HG03108 (cell line): Measurements from ENCODE around the gene CDC27.
"Not testable (repeated sequence)": the region's sequence is repeated elsewhere in the genome, so short reads cannot be mapped to it uniquely, and the experiment has no call there.

ENCODE experiments used
- ATAC-seq: cut with Tn5 transposase; IDR thresholded peaks from one replicate; pipeline ENCODE4 v1.9.1; 2021; ENCODE audit warnings: moderate library complexity; ENCODE audit not compliant: unreplicated experiment

Gene CDC27, protein sequence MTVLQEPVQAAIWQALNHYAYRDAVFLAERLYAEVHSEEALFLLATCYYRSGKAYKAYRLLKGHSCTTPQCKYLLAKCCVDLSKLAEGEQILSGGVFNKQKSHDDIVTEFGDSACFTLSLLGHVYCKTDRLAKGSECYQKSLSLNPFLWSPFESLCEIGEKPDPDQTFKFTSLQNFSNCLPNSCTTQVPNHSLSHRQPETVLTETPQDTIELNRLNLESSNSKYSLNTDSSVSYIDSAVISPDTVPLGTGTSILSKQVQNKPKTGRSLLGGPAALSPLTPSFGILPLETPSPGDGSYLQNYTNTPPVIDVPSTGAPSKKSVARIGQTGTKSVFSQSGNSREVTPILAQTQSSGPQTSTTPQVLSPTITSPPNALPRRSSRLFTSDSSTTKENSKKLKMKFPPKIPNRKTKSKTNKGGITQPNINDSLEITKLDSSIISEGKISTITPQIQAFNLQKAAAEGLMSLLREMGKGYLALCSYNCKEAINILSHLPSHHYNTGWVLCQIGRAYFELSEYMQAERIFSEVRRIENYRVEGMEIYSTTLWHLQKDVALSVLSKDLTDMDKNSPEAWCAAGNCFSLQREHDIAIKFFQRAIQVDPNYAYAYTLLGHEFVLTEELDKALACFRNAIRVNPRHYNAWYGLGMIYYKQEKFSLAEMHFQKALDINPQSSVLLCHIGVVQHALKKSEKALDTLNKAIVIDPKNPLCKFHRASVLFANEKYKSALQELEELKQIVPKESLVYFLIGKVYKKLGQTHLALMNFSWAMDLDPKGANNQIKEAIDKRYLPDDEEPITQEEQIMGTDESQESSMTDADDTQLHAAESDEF

GRCh38 chr17:47188876-47189731 is at the start of gene CDC27:
CDC27 (minus strand) TSS chr17:47189295; CDS start chr17:47189172, 123 bp downstream.
- peak; percentile 91 for ATAC-seq

- ATAC-seq, result no peak
Observed at GRCh38 chr17:47238321-47239010, 49.4 kb upstream of the CDC27 start.

DNA sequence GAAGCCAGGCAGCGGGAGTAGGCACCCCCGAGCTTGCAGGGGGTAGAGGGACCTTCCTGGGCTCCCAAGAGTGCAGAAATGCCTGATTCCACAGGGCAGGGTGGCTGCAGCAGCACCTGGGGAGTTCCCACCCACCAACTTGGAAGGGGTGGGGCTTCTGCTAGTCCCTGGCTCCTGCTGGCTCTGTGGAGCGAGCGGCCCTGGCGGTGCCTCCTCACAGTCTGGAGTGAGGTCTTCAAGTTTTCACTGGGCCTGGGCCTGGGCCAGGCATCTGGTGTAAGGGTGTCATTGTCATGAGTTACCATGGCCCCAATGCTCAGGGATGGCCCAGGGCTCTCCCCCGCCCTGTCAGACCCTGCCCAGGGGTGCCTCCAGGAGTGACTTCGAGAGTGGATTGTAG is 48.7 kb upstream of the CDC27 start:
- ATAC-seq, result no peak

DNA sequence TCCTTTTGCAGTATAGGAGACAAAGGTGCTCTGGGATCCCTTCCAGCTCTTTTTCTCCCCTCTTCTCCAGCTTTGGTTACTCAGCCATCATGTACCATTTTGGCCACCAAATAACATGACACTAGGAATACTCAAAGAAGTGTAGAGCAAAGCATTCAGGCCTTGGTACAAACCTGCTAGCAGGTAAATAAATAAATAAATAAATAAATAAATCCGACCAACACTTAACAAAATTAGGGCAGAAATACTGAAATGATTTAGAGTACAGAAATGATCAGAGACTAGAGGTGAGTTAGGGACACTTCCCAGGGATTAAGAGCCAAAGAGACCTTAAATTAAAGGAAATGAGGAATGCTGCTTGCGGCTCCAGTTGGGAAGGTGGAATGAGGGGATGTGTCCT is 46.8 kb upstream of the CDC27 start:
- ATAC-seq, result no peak

DNA sequence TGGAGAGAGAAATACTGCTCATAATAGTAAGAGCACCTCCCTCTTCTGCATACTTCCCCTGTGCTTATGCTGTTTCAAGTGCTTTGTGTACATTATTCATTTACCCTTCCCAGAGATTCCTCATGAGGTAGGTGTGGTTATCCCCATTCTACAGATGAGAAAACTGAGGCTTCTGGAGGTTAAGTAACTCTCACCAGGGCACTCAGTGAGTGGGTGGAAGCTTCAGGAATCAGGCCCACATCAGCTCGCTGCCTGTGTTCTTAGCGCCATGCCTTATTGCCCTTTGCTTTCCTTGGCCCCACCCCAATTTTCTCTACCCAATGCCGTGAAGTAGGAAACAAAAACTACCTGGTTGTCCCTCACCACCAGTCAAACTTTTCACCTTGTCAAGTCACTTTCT is 46.4 kb upstream of the CDC27 start:
- no peak for ATAC-seq

DNA sequence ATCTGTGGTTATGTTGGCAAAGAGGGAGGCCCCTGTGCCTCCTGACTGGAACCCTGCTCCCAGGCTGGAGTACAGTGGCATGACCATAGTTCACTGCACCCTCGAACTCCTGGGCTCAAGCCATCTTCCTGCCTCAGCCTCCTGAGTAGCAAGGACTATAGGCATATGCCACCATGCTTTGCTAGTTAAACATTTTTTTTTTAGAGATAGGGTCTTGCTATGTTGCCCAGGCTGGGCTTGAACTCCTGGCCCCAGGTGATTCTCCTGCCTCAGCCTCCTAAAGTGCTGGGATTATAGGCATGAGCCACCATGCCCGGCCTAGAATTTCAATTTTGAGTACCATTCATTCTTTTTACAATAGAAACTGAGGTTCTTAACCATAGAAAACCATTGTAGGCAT is 43.4 kb upstream of the CDC27 start:
- no peak for ATAC-seq

- ATAC-seq, result no peak
Observed at GRCh38 chr17:47231866-47232265, 42.8 kb upstream of the CDC27 start.

- no peak for ATAC-seq
Observed at GRCh38 chr17:47231334-47231733, 42.2 kb upstream of the CDC27 start.

DNA sequence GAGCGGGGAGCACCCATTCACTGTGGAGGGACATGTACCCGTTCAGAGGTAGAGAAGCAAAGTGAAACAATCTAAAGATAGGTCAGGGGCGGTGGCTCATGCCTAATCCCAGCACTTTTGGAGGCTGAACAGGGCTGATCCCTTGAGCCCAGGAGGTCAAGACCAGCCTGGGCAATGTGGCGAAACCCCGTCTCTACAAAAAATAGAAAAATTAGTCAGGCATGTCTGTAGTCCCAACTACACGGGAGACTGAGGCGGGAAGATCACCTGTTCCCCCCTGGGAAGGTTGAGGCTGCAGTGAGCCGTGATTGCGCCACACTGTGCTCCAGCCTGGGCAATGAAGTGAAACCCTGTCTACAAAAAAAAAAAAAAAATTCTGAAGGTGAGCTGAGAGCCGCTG is 41.8 kb upstream of the CDC27 start:
- ATAC-seq, result no peak

GRCh38 chr17:47229535-47230443 is 40.7 kb upstream of the CDC27 start:
- ATAC-seq, result peak; percentile 68

- ATAC-seq, result no peak
Observed at GRCh38 chr17:47227862-47228261, 38.8 kb upstream of the CDC27 start.

DNA sequence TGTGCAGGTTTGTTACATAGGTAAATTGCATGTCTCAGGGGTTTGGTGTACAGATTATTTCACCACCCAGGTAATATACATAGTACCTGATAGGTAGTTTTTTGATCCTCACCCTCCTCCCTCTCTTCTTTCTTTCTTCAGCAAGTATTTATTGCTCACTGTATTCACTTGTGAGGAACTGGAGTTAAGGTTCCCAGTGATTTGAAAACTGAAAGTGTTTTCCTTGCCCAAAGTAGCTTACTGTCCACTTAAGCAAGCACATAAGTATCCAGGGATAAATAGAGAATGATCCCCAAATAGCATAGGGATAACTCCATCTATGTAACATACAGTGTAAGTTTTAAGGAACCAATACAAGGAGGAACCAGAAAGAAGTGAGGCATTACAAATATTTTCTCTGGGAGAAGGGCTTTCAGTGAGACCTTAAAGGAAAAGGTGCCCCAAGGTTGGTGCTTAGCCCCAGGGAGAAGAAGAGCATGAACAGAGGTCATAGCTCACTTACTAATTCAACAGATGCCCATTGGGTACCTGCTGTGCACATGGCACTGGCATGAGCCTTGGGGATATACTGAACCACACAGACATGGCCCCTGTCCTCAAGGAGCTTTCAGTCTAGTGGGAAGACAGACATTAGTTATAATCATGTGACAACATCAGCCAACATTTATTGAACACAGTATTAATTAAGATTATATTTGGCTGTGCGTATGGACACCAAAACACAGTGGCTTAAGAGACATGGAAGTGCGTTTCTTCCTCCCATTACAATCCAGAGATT is 37.0 kb upstream of the CDC27 start:
- no peak for ATAC-seq

GRCh38 chr17:47225436-47225858 is 36.4 kb upstream of the CDC27 start:
- no peak for ATAC-seq

GRCh38 chr17:47224966-47225365 is 35.9 kb upstream of the CDC27 start:
- ATAC-seq, result no peak

DNA sequence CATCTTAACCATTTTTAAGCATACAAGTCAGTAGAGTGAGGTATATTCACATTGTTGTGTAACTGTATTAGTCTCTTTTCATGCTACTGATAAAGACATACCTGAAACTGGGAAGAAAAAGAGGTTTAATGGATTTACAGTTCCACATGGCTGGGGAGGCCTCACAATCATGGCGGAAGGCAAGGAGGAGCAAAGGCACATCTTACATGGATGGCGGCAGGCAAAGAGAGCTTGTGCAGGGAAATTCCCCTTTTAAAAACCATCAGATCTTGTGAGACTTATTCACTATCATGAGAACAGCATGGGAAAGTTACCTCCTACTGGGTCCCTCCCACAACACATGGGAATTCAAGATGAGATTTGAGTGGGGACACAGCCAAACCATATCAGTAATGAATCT is 35.0 kb upstream of the CDC27 start:
- ATAC-seq, result not testable (repeated sequence)

GRCh38 chr17:47223460-47223859 is 34.4 kb upstream of the CDC27 start:
- no peak for ATAC-seq

DNA sequence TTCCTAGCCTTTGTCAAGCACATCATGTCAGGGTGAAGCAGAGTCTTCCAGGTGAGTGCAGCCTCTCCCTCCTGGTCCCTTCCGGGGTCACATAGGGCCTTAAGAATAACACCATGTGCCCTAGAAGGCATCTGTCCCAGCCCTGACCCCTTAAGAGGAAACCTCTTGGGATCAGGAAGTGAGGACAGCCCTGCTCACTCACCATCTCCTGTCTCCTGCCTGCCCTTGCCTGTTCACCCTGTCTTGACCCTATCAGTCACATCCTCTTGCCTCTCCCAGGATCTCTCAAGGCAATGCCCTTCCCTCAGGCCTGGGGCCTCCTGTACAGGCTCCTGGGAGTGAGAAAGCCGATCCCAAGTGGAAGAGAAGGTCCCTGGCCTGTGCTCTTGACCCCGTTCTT is 33.9 kb upstream of the CDC27 start:
- no peak for ATAC-seq

- no peak for ATAC-seq
Observed at GRCh38 chr17:47222047-47222446, 33.0 kb upstream of the CDC27 start.

DNA sequence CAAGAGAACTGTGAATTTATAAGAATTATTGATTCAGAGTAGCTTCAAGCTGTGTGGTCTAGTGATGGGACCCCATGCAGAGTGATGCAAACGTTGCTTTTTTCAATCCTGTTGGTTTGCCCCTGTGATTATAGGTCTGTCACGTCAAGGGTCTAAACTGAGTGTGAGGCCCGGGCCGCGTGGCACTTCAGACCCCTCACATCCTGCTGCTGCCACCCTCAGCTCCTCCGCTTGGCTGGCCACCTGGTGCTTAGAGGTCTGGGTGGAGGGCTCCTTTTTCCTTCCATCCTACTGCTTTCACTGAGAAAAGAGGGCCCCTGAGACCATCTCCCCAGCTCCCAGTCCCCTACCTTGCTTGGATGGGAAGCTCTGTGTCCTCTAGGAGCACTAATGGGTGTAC is 32.1 kb upstream of the CDC27 start:
- ATAC-seq, result no peak
